Smooth muscle cell (in vitro differentiated cells): ENCODE data around the gene TWIST2. TPM values are rescaled to one million over a fixed set of nuclear protein-coding genes. Genes with fewer than 3 reads are reported as not detected.

ENCODE experiments used
- DNase-seq: peaks from one replicate; lab custom pipeline; 2025; ENCODE audit not compliant: unreplicated experiment; lab: John Stamatoyannopoulos, UW
- H2AFZ ChIP-seq: fragments of 200-600 bp; sonication (generic); 2 replicates; pipeline ENCODE4 v1.6.0; 2016; ENCODE audit warnings: antibody characterized with exemption, low read depth, mild to moderate bottlenecking
- H3F3A ChIP-seq: fragments of 200-600 bp; sonication (generic); 2 replicates; pipeline ENCODE4 v1.6.0; 2017; ENCODE audit warnings: antibody characterized with exemption, low read depth
- H3K27ac ChIP-seq: fragments of 200-600 bp; sonication (generic); 2 replicates; pipeline ENCODE4 v1.5.1; 2016; ENCODE audit warnings: low read depth, mild to moderate bottlenecking
- H3K27me3 ChIP-seq: fragments of 200-600 bp; sonication (generic); 2 replicates; pipeline ENCODE4 v1.6.1; 2016; ENCODE audit warnings: low read depth, mild to moderate bottlenecking
- H3K36me3 ChIP-seq: fragments of 200-600 bp; sonication (generic); 2 replicates; pipeline ENCODE4 v1.5.1; 2016; ENCODE audit warnings: low read depth
- H3K4me1 ChIP-seq: fragments of 200-600 bp; sonication (generic); 2 replicates; pipeline ENCODE4 v1.5.1; 2016; ENCODE audit warnings: low read depth
- H3K4me2 ChIP-seq: fragments of 200-600 bp; sonication (generic); 2 replicates; pipeline ENCODE4 v1.6.0; 2016; ENCODE audit warnings: mild to moderate bottlenecking
- H3K4me3 ChIP-seq: fragments of 200-600 bp; sonication (generic); 2 replicates; pipeline ENCODE4 v1.5.1; 2016; ENCODE audit warnings: mild to moderate bottlenecking
- H3K79me2 ChIP-seq: fragments of 200-600 bp; sonication (generic); 2 replicates; pipeline ENCODE4 v1.6.0; 2016; ENCODE audit warnings: low read depth, mild to moderate bottlenecking
- H3K9ac ChIP-seq: fragments of 200-600 bp; sonication (generic); 2 replicates; pipeline ENCODE4 v1.6.0; 2016; ENCODE audit warnings: low read depth
- H3K9me3 ChIP-seq: fragments of 200-600 bp; sonication (generic); replicated peaks from 2 replicates; pipeline ENCODE4 v1.5.1; 2016; ENCODE audit warnings: low read depth
- H4K20me1 ChIP-seq: fragments of 200-600 bp; sonication (generic); 2 replicates; pipeline ENCODE4 v1.6.0; 2016; ENCODE audit warnings: low read depth
- CTCF ChIP-seq: fragments of 200-600 bp; sonication (generic); IDR thresholded peaks from 2 replicates; pipeline ENCODE4 v1.5.1; 2017; ENCODE audit warnings: borderline replicate concordance, mild to moderate bottlenecking, antibody characterized with exemption; ENCODE audit not compliant: insufficient read depth, poor library complexity, severe bottlenecking
- WGBS: methylation state at CpG from one replicate; pipeline ENCODE4 v1.1.7; 2016; ENCODE audit warnings: low lambda C conversion rate; 5-methylcytosine and 5-hydroxymethylcytosine counted together
- polyA plus RNA-seq: library from polyadenylated mRNA; unstranded; fragments of >200 nt; fragmentation: Nextera tagmentation; extraction: Ambion mirVana; gene quantifications from 2 replicates; pipeline ENCODE4 v1.2.1, GENCODE V29; 2016
- total RNA-seq: library from RNA; depleted of rRNA; stranded (reverse); fragments of >200 nt; gene quantifications from 2 replicates; pipeline ENCODE4 v1.2.3, GENCODE V29; 2014

TWIST2 gene
- total and polyA plus RNA-seq, 2 experiments from 2014 or later = 1.0 to 2.4 TPM

DNA sequence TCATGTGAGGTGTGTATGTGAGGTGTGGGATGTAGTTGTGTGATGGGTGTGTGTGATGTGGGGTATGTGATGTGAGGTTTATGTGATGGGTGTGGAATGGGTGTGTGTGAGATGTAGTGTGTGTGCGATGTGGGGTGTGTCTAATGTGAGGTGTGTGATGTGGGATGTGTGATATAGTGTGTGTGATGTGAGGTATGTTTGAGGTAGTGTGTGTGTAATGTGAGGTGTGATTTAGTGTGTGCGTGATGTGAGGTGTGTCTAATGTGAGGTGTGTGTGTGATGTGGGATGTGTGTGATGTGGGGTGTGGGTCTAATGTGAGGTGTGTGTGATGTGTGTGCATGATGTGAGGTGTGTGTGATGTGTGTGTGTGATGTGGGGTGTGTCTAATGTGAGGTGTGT is 55.3 kb downstream of the TWIST2 start:
- TF ChIP-seq CTCF = no peak
- Histone ChIP-seq H3K4me1 (no peaks in the 10 kb centered on the region), H3K4me3 (no peak overlapping the region)

GRCh38 chr2:238904177-238904576 is 56.3 kb downstream of the TWIST2 start:
- H3K36me3 ChIP-seq = no peaks in the 10 kb centered on the region
- no peaks in the 10 kb centered on the region for H3F3A ChIP-seq
- no peaks in the 10 kb centered on the region for H3K9me3 ChIP-seq
- no peaks in the 10 kb centered on the region for H3K4me1 ChIP-seq
- no peak overlapping the region for H3K9ac ChIP-seq
- H2AFZ ChIP-seq = no peak overlapping the region
- DNase-seq = no peak
- no peaks in the 10 kb centered on the region for H3K79me2 ChIP-seq
- no peak for TF ChIP-seq CTCF
- H3K27ac ChIP-seq = no peak overlapping the region
- no peak overlapping the region for H3K4me2 ChIP-seq
- WGBS = 90% methylated on average over 3 of the region's 3 CpGs
- H3K4me3 ChIP-seq = no peak overlapping the region
- H4K20me1 ChIP-seq = no peaks in the 10 kb centered on the region
- no peaks in the 10 kb centered on the region for H3K27me3 ChIP-seq

More for the DNA sequence above, 55.3 kb downstream of the TWIST2 start:
- no peaks in the 10 kb centered on the region for H3K36me3 ChIP-seq
- H3F3A ChIP-seq = no peaks in the 10 kb centered on the region
- no peaks in the 10 kb centered on the region for H3K79me2 ChIP-seq
- H3K27ac ChIP-seq = no peak overlapping the region
- no peaks in the 10 kb centered on the region for H3K27me3 ChIP-seq
- H2AFZ ChIP-seq = no peak overlapping the region
- no peaks in the 10 kb centered on the region for H4K20me1 ChIP-seq
- no peak overlapping the region for H3K9ac ChIP-seq
- DNase-seq = no peak
- no peak overlapping the region for H3K4me2 ChIP-seq
- H3K9me3 ChIP-seq = no peaks in the 10 kb centered on the region
- WGBS = 91% methylated on average over 2 of the region's 2 CpGs

DNA sequence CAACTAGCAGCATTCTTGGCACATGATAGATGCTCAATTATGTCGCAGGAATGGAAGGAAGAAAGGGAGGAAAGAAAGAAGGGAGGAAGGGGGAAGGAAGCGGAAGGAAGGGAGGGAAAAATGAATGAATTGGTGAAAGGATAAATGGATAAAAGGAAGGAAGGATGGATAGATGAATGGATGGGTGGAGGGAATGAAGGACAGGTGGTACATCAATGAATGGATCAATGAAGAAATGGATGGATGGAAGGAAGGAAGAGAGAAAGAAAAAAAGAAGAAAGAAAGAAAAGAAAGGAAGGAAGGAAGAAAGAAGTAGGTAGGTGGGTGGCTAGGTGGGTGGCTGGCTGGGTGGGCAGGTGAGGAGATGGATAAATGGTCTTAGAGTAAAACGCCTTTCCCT is 56.8 kb downstream of the TWIST2 start:
- no peak overlapping the region for H2AFZ ChIP-seq
- 91% methylated on average over 3 of the region's 3 CpGs for WGBS
- DNase-seq = no peak
- no peaks in the 10 kb centered on the region for H3F3A ChIP-seq
- H3K36me3 ChIP-seq = no peaks in the 10 kb centered on the region
- H3K27ac ChIP-seq = no peak overlapping the region
- no peak overlapping the region for H3K4me2 ChIP-seq
- H3K9ac ChIP-seq = no peak overlapping the region
- H3K4me1 ChIP-seq = no peaks in the 10 kb centered on the region
- no peak overlapping the region for H3K4me3 ChIP-seq
- no peaks in the 10 kb centered on the region for H4K20me1 ChIP-seq
- H3K79me2 ChIP-seq = no peaks in the 10 kb centered on the region
- TF ChIP-seq CTCF = no peak
- H3K27me3 ChIP-seq = no peaks in the 10 kb centered on the region
- H3K9me3 ChIP-seq = no peaks in the 10 kb centered on the region

GRCh38 chr2:238905224-238905623 is 57.3 kb downstream of the TWIST2 start:
- H3F3A ChIP-seq = no peaks in the 10 kb centered on the region
- H3K4me2 ChIP-seq = no peak overlapping the region
- no peak overlapping the region for H3K27ac ChIP-seq
- H2AFZ ChIP-seq = no peak overlapping the region
- DNase-seq = no peak
- WGBS = 88% methylated on average over 13 of the region's 13 CpGs
- no peaks in the 10 kb centered on the region for H3K4me1 ChIP-seq
- no peak overlapping the region for H3K4me3 ChIP-seq
- H3K9me3 ChIP-seq = no peaks in the 10 kb centered on the region
- H3K36me3 ChIP-seq = no peaks in the 10 kb centered on the region
- no peaks in the 10 kb centered on the region for H3K79me2 ChIP-seq
- H3K9ac ChIP-seq = no peak overlapping the region
- H4K20me1 ChIP-seq = no peaks in the 10 kb centered on the region
- TF ChIP-seq CTCF = no peak
- no peaks in the 10 kb centered on the region for H3K27me3 ChIP-seq
